ACC112 (cell line): ENCODE measurements around the gene KLHL1.

Source experiments
- H2AFZ ChIP-seq: fragments of 200-600 bp; sonication (generic); one replicate; pipeline ENCODE4 v1.6.0; 2017; ENCODE audit warnings: antibody characterized with exemption, low read length; ENCODE audit not compliant: unreplicated experiment
- H3K27ac ChIP-seq: fragments of 200-600 bp; sonication (generic); 2 replicates; pipeline ENCODE4 v1.5.1; 2014; ENCODE audit warnings: low read depth, mild to moderate bottlenecking, antibody characterized with exemption, low read length, moderate library complexity
- H3K27me3 ChIP-seq: fragments of 200-600 bp; sonication (generic); 2 replicates; pipeline ENCODE4 v1.6.1; 2014; ENCODE audit warnings: mild to moderate bottlenecking, antibody characterized with exemption, low read length, moderate library complexity, mixed read lengths; ENCODE audit not compliant: insufficient read depth
- H3K36me3 ChIP-seq: fragments of 200-600 bp; sonication (generic); 2 replicates; pipeline ENCODE4 v1.6.1; 2016; ENCODE audit warnings: mild to moderate bottlenecking, antibody characterized with exemption, low read length, moderate library complexity, mixed read lengths; ENCODE audit not compliant: insufficient read depth
- H3K4me1 ChIP-seq: fragments of 200-600 bp; sonication (generic); one replicate; pipeline ENCODE4 v1.6.1; 2016; ENCODE audit warnings: low read length, mixed read lengths; ENCODE audit not compliant: insufficient read depth, unreplicated experiment, control insufficient read depth
- H3K4me3 ChIP-seq: fragments of 200-600 bp; sonication (generic); 2 replicates; pipeline ENCODE4 v1.5.1; 2014; ENCODE audit warnings: mild to moderate bottlenecking, low read depth, low read length
- H3K79me2 ChIP-seq: fragments of 200-600 bp; sonication (generic); one replicate; pipeline ENCODE4 v1.6.0; 2016; ENCODE audit warnings: low read length; ENCODE audit not compliant: control insufficient read depth, unreplicated experiment, insufficient read depth

The KLHL1 gene

GRCh38 chr13:70090036-70090723, 18.1 kb downstream of the KLHL1 start:
- Histone ChIP-seq H3K4me3 (no peak overlapping the region), H3K79me2 (no peaks in the 10 kb centered on the region), H3K27me3 (no peaks in the 10 kb centered on the region), H3K27ac (no peak overlapping the region), H3K4me1 (no peaks in the 10 kb centered on the region), H3K36me3 (no peaks in the 10 kb centered on the region), H2AFZ (no peak overlapping the region)

- H3K79me2 ChIP-seq: no peaks in the 10 kb centered on the region
- no peak overlapping the region for H3K27ac ChIP-seq
- H3K36me3 ChIP-seq: no peaks in the 10 kb centered on the region
- no peak overlapping the region for H2AFZ ChIP-seq
- H3K27me3 ChIP-seq: no peaks in the 10 kb centered on the region
- H3K4me3 ChIP-seq: no peak overlapping the region
- no peaks in the 10 kb centered on the region for H3K4me1 ChIP-seq
Measured at GRCh38 chr13:70088926-70089325, 19.3 kb downstream of the KLHL1 start.

- Histone ChIP-seq H3K4me3 (no peak overlapping the region), H3K27ac (no peak overlapping the region), H2AFZ (no peak overlapping the region)
Measured at GRCh38 chr13:70087247-70087646, 21.0 kb downstream of the KLHL1 start.

GRCh38 chr13:70080012-70080411, 28.2 kb downstream of the KLHL1 start:
- Histone ChIP-seq H2AFZ (no peak overlapping the region), H3K27me3 (no peaks in the 10 kb centered on the region), H3K36me3 (no peaks in the 10 kb centered on the region), H3K27ac (no peak overlapping the region), H3K4me1 (no peaks in the 10 kb centered on the region), H3K79me2 (no peaks in the 10 kb centered on the region), H3K4me3 (no peak overlapping the region)

More at GRCh38 chr13:70087247-70087646, 21.0 kb downstream of the KLHL1 start:
- Histone ChIP-seq H3K36me3 (no peaks in the 10 kb centered on the region), H3K79me2 (no peaks in the 10 kb centered on the region), H3K27me3 (no peaks in the 10 kb centered on the region), H3K4me1 (no peaks in the 10 kb centered on the region)

GRCh38 chr13:70054572-70054971, 53.7 kb downstream of the KLHL1 start:
- Histone ChIP-seq H3K4me1 (no peaks in the 10 kb centered on the region), H3K4me3 (no peak overlapping the region), H3K79me2 (no peaks in the 10 kb centered on the region), H3K27ac (no peak overlapping the region), H2AFZ (no peak overlapping the region), H3K27me3 (no peaks in the 10 kb centered on the region), H3K36me3 (no peaks in the 10 kb centered on the region)

GRCh38 chr13:70051531-70051930, 56.7 kb downstream of the KLHL1 start:
- H2AFZ ChIP-seq: no peak overlapping the region
- no peaks in the 10 kb centered on the region for H3K79me2 ChIP-seq
- H3K27ac ChIP-seq: no peak overlapping the region
- H3K36me3 ChIP-seq: no peaks in the 10 kb centered on the region
- no peak overlapping the region for H3K4me3 ChIP-seq
- H3K27me3 ChIP-seq: no peaks in the 10 kb centered on the region
- H3K4me1 ChIP-seq: no peaks in the 10 kb centered on the region

GRCh38 chr13:70043685-70044084, 64.6 kb downstream of the KLHL1 start:
- Histone ChIP-seq H3K4me3 (no peak overlapping the region), H3K27ac (no peak overlapping the region), H3K27me3 (no peaks in the 10 kb centered on the region), H2AFZ (no peak overlapping the region), H3K4me1 (no peaks in the 10 kb centered on the region), H3K36me3 (no peaks in the 10 kb centered on the region), H3K79me2 (no peaks in the 10 kb centered on the region)

GRCh38 chr13:70042193-70042592, 66.1 kb downstream of the KLHL1 start:
- Histone ChIP-seq H3K79me2 (no peaks in the 10 kb centered on the region), H3K4me3 (no peak overlapping the region), H3K27me3 (no peaks in the 10 kb centered on the region), H3K36me3 (no peaks in the 10 kb centered on the region), H2AFZ (no peak overlapping the region), H3K27ac (no peak overlapping the region), H3K4me1 (no peaks in the 10 kb centered on the region)

GRCh38 chr13:70034286-70034685, 74.0 kb downstream of the KLHL1 start:
- Histone ChIP-seq H3K4me3 (no peak overlapping the region), H3K27ac (no peak overlapping the region), H3K4me1 (no peaks in the 10 kb centered on the region), H3K36me3 (no peaks in the 10 kb centered on the region), H2AFZ (no peak overlapping the region), H3K27me3 (no peaks in the 10 kb centered on the region), H3K79me2 (no peaks in the 10 kb centered on the region)

- Histone ChIP-seq H2AFZ (no peak overlapping the region), H3K27ac (no peak overlapping the region), H3K79me2 (no peaks in the 10 kb centered on the region), H3K4me3 (no peak overlapping the region), H3K36me3 (no peaks in the 10 kb centered on the region), H3K27me3 (no peaks in the 10 kb centered on the region), H3K4me1 (no peaks in the 10 kb centered on the region)
Measured at GRCh38 chr13:70027551-70027950, 80.7 kb downstream of the KLHL1 start.

- Histone ChIP-seq H3K27ac (no peak overlapping the region), H3K79me2 (no peaks in the 10 kb centered on the region), H2AFZ (no peak overlapping the region), H3K4me1 (no peaks in the 10 kb centered on the region), H3K27me3 (no peaks in the 10 kb centered on the region), H3K4me3 (no peak overlapping the region), H3K36me3 (no peaks in the 10 kb centered on the region)
Measured at GRCh38 chr13:70023516-70023915, 84.7 kb downstream of the KLHL1 start.
